Measurements from ENCODE around the gene SUPT3H.
"Not testable (repeated sequence)": the region's sequence is repeated elsewhere in the genome, so short reads cannot be mapped to it uniquely, and the experiment has no call there.

The SUPT3H gene

GRCh38 chr6:45104429-45104828, 273.3 kb downstream of the SUPT3H start:
- DNase-seq, result no peak

- no peak for DNase-seq
Measured at GRCh38 chr6:45098256-45098655, 279.5 kb downstream of the SUPT3H start.

- DNase-seq, result no peak
Measured at GRCh38 chr6:45094831-45095230, 282.9 kb downstream of the SUPT3H start.

GRCh38 chr6:45092135-45092534, 285.6 kb downstream of the SUPT3H start:
- DNase-seq, result no peak

- DNase-seq, result no peak
Measured at GRCh38 chr6:45086360-45087084, 291.2 kb downstream of the SUPT3H start.

- no peak for DNase-seq
Measured at GRCh38 chr6:45084257-45084656, 293.5 kb downstream of the SUPT3H start.

GRCh38 chr6:45082091-45082490, 295.6 kb downstream of the SUPT3H start:
- no peak for DNase-seq

- DNase-seq, result no peak
Measured at GRCh38 chr6:45081634-45082033, 296.1 kb downstream of the SUPT3H start.

GRCh38 chr6:45078432-45078831, 299.3 kb downstream of the SUPT3H start:
- DNase-seq, result no peak

- DNase-seq, result peak; percentile 62
Measured at GRCh38 chr6:45076217-45076930, 301.4 kb downstream of the SUPT3H start.

- peak; percentile 98 for DNase-seq
Measured at GRCh38 chr6:45075246-45075645, 302.5 kb downstream of the SUPT3H start.

- no peak for DNase-seq
Measured at GRCh38 chr6:45074439-45074838, 303.3 kb downstream of the SUPT3H start.

- no peak for DNase-seq
Measured at GRCh38 chr6:45073771-45074170, 304.0 kb downstream of the SUPT3H start.

GRCh38 chr6:45072673-45073072, 305.1 kb downstream of the SUPT3H start:
- DNase-seq, result no peak

- no peak for DNase-seq
Measured at GRCh38 chr6:45072016-45072415, 305.7 kb downstream of the SUPT3H start.

GRCh38 chr6:45069091-45069490, 308.6 kb downstream of the SUPT3H start:
- no peak for DNase-seq

- not testable (repeated sequence) for DNase-seq
Measured at GRCh38 chr6:45067446-45067845, 310.3 kb downstream of the SUPT3H start.

- DNase-seq, result not testable (repeated sequence)
Measured at GRCh38 chr6:45062659-45063058, 315.1 kb downstream of the SUPT3H start.

- DNase-seq, result no peak
Measured at GRCh38 chr6:45057711-45058110, 320.0 kb downstream of the SUPT3H start.

- no peak for DNase-seq
Measured at GRCh38 chr6:45054610-45055009, 323.1 kb downstream of the SUPT3H start.

GRCh38 chr6:45052325-45052724, 325.4 kb downstream of the SUPT3H start:
- DNase-seq, result peak; percentile 41

- peak; percentile 53 for DNase-seq
Measured at GRCh38 chr6:45049188-45049843, 328.4 kb downstream of the SUPT3H start.

- DNase-seq, result no peak
Measured at GRCh38 chr6:45047573-45047972, 330.2 kb downstream of the SUPT3H start.

- DNase-seq, result no peak
Measured at GRCh38 chr6:45045253-45045601, 332.5 kb downstream of the SUPT3H start.

Data from HCEC 1CT (cell line).